Chondrocyte (in vitro differentiated cells): ENCODE data around the gene PSPN. TPM values are rescaled to one million over a fixed set of nuclear protein-coding genes. Genes with fewer than 3 reads are reported as not detected.

ENCODE experiments used
- DNase-seq: peaks from one replicate; pipeline ENCODE4 v3.0.0; 2021; ENCODE audit warnings: mixed read lengths, low spot score
- H3K27ac Mint-ChIP-seq: one replicate; pipeline ENCODE4 v1.8.0; 2021; ENCODE audit warnings: mild to moderate bottlenecking, moderate library complexity, mixed read lengths; ENCODE audit not compliant: unreplicated experiment
- H3K27me3 Mint-ChIP-seq: 2 replicates; pipeline ENCODE4 v1.8.0; 2021; ENCODE audit warnings: low read depth, mixed read lengths
- H3K36me3 Mint-ChIP-seq: 2 replicates; pipeline ENCODE4 v1.8.0; 2021; ENCODE audit warnings: low read depth, mixed read lengths
- H3K4me1 Mint-ChIP-seq: 2 replicates; pipeline ENCODE4 v1.8.0; 2021; ENCODE audit warnings: low read depth, mild to moderate bottlenecking, mixed read lengths
- H3K4me3 Mint-ChIP-seq: one replicate; pipeline ENCODE4 v1.8.0; 2021; ENCODE audit warnings: mild to moderate bottlenecking, moderate library complexity, mixed read lengths; ENCODE audit not compliant: unreplicated experiment
- H3K9me3 Mint-ChIP-seq: 2 replicates; pipeline ENCODE4 v1.8.0; 2021; ENCODE audit warnings: low read depth, mixed read lengths
- CTCF ChIP-seq: fragments of 200-600 bp; sonication (generic); IDR thresholded peaks from 2 replicates; pipeline ENCODE4 v1.5.0; 2021; ENCODE audit warnings: antibody characterized with exemption, mild to moderate bottlenecking, moderate library complexity
- microRNA-seq: library from miRNA; unstranded; fragments of <30 nt; microRNA quantifications from one replicate; pipeline ENCODE4 v1.2.0, GENCODE V29; 2020; ENCODE audit warnings: borderline number of aligned reads
- total RNA-seq: library from RNA; stranded (reverse); gene quantifications from 3 replicates; pipeline ENCODE4 v1.2.1, GENCODE V29; 2021

The PSPN gene
- total RNA-seq, 1 donor from 2014 or later, result 2.8 TPM

GRCh38 chr19:6333439-6333838 lies 42.3 kb downstream of the PSPN start, which contains the start of gene ACER1:
TSS of gene ACER1 (minus strand) at chr19:6333612. CDS start at chr19:6333551, 61 bp downstream.
- no peaks in the 10 kb centered on the region for H3K36me3 Mint-ChIP-seq
- TF ChIP-seq CTCF, result no peak
- no peak within 1 kb of the TSS for H3K4me3 Mint-ChIP-seq
- H3K4me1 Mint-ChIP-seq, result no peaks in the 10 kb centered on the region
- peaks cover 3% of the 10 kb centered on the region for H3K27me3 Mint-ChIP-seq
- H3K27ac Mint-ChIP-seq, result no peak within 1 kb of the TSS
- H3K9me3 Mint-ChIP-seq, result no peaks in the 10 kb centered on the region
- DNase-seq, result no peak

DNA sequence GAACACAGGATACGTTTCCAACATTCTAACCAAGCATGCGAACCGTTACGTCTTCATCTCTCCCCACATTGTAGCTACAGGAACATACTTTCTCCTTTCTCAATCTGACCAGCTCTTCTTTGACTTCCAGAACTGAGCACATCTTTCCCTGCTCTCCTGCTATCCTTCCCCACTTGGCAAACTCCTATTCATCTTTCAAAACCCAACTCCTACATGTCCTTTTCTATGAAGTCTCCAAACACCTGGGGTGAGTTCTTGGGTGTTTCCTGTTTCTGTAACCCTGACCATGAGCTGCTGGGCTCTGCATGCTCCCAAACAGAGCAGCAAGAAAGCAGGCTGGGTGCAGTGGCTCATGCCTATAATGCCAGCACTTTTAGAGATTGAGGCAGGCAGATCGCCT lies 48.9 kb downstream of the PSPN start:
- Mint-ChIP-seq H3K27me3 (peaks cover 23% of the 10 kb centered on the region), H3K4me1 (no peaks in the 10 kb centered on the region), H3K27ac (no peak overlapping the region)

DNA sequence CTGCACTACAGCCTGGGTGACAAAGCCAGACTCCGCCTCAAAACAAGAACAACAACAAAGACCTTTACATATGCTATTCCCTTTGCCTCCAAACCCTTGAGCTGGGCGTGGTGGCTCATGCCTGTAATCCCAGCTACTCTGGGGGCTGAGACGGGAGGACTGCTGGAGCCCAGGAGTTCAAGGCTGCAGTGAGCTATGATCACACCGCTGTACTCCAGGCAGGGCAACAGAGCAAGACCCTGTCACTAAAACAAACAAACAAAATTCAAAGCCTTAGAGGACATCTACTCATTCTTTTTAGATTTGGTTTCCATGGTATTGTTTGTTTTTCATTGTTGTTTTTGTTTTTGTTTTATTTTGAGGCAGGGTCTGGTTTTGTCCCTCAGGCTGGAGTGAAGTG lies 50.1 kb downstream of the PSPN start:
- no peak overlapping the region for H3K27ac Mint-ChIP-seq
- no peak for TF ChIP-seq CTCF
- no peak for DNase-seq
- H3K4me1 Mint-ChIP-seq, result no peaks in the 10 kb centered on the region
- H3K4me3 Mint-ChIP-seq, result no peak overlapping the region
- peaks cover 2% of the 10 kb centered on the region for H3K9me3 Mint-ChIP-seq
- peaks cover 27% of the 10 kb centered on the region for H3K27me3 Mint-ChIP-seq
- H3K36me3 Mint-ChIP-seq, result peaks cover 2% of the 10 kb centered on the region

More for the DNA sequence above, 48.9 kb downstream of the PSPN start:
- Mint-ChIP-seq H3K4me3 (no peak overlapping the region), H3K9me3 (peaks cover 2% of the 10 kb centered on the region), H3K36me3 (peaks cover 2% of the 10 kb centered on the region)
- no peak for DNase-seq
- no peak for TF ChIP-seq CTCF

Small RNA genes lying within 50 kb of the gene (microRNA-seq; reads per million reads assigned to microRNA genes)
- gene MIR3940 (10.5 reads per million, percentile 23 among the genes with 10 or more reads in this experiment), gene MIR6790 (not detected), gene MIR6885 (1.7 reads per million)

Other genes starting within 250 kb of the PSPN start
- 0.10 TPM in 1 of 3 replicates, not detected in the others for gene ACSBG2, start 240.3 kb downstream of the PSPN start, total RNA-seq
- gene MLLT1, start 96.0 kb downstream of the PSPN start, total RNA-seq, result 57.7 to 61.2 TPM (median 60.9 TPM) in 3 replicates
- gene ACER1, start 42.3 kb downstream of the PSPN start, total RNA-seq, result not detected in 3 replicates
- 66.5 to 74.6 TPM (median 68.3 TPM) in 3 replicates for gene CLPP, start 14.4 kb downstream of the PSPN start, total RNA-seq
- 46.0 to 74.3 TPM (median 71.7 TPM) in 3 replicates for gene ALKBH7, start 3.1 kb downstream of the PSPN start, total RNA-seq
- gene GTF2F1, start 17.2 kb upstream of the PSPN start, total RNA-seq, result 58.8 to 64.0 TPM (median 60.4 TPM) in 3 replicates
- 182 to 191 TPM (median 187 TPM) in 3 replicates for gene KHSRP, start 48.9 kb upstream of the PSPN start, total RNA-seq
- 0.20 TPM in 1 of 3 replicates, not detected in the others for gene SLC25A41, start 57.8 kb upstream of the PSPN start, total RNA-seq
- gene SLC25A23, start 83.9 kb upstream of the PSPN start, total RNA-seq, result 47.8 to 51.7 TPM (median 49.4 TPM) in 3 replicates
- gene CRB3, start 88.3 kb upstream of the PSPN start, total RNA-seq, result 0.32 TPM in 1 of 3 replicates, not detected in the others
- gene DENND1C, start 105.9 kb upstream of the PSPN start, total RNA-seq, result not detected in 3 replicates
- gene TUBB4A, start 126.4 kb upstream of the PSPN start, total RNA-seq, result 0.26 to 0.99 TPM (median 0.70 TPM) in 3 replicates
- gene TNFSF9, start 155.1 kb upstream of the PSPN start, total RNA-seq, result 5.9 to 6.9 TPM (median 6.7 TPM) in 3 replicates
- gene CD70, start 215.2 kb upstream of the PSPN start, total RNA-seq, result 3.3 to 8.1 TPM (median 3.9 TPM) in 3 replicates